Measurements from ENCODE around the gene ETV6. TPM values are rescaled to one million over a fixed set of nuclear protein-coding genes. Genes with fewer than 3 reads are reported as not detected.

ETV6 gene
- total RNA-seq, 1 donor from 2014 or later = 33.4 TPM

GRCh38 chr12:11697131-11697530 lies 47.7 kb downstream of the ETV6 start:
- peaks cover 46% of the 10 kb centered on the region for H3K4me1 Mint-ChIP-seq (ENCODE audit: low read depth)
- no peaks in the 10 kb centered on the region for H3K9me3 Mint-ChIP-seq (ENCODE audit: low read depth)
- H3K4me3 Mint-ChIP-seq (ENCODE audit: unreplicated experiment) = no peak overlapping the region
- TF ChIP-seq CTCF (IDR thresholded peaks at IDR 0.05) = no peak
- no peaks in the 10 kb centered on the region for H3K27me3 Mint-ChIP-seq (ENCODE audit: low read depth)
- DNase-seq (ENCODE audit: low spot score) = no peak
- peak overlapping the region; percentile 74 for H3K27ac Mint-ChIP-seq (ENCODE audit: unreplicated experiment)
- H3K36me3 Mint-ChIP-seq (ENCODE audit: low read depth) = peaks cover 1% of the 10 kb centered on the region

GRCh38 chr12:11697670-11698387 lies 48.4 kb downstream of the ETV6 start:
- no peaks in the 10 kb centered on the region for H3K9me3 Mint-ChIP-seq (ENCODE audit: low read depth)
- peaks cover 46% of the 10 kb centered on the region for H3K4me1 Mint-ChIP-seq (ENCODE audit: low read depth)
- TF ChIP-seq CTCF (IDR thresholded peaks at IDR 0.05) = no peak
- no peaks in the 10 kb centered on the region for H3K27me3 Mint-ChIP-seq (ENCODE audit: low read depth)
- H3K4me3 Mint-ChIP-seq (ENCODE audit: unreplicated experiment) = no peak overlapping the region
- H3K36me3 Mint-ChIP-seq (ENCODE audit: low read depth) = no peaks in the 10 kb centered on the region
- peak overlapping the region; percentile 74 for H3K27ac Mint-ChIP-seq (ENCODE audit: unreplicated experiment)
- no peak for DNase-seq (ENCODE audit: low spot score)

- peaks cover 49% of the 10 kb centered on the region for H3K4me1 Mint-ChIP-seq (ENCODE audit: low read depth)
- TF ChIP-seq CTCF (IDR thresholded peaks at IDR 0.05) = no peak
- no peaks in the 10 kb centered on the region for H3K9me3 Mint-ChIP-seq (ENCODE audit: low read depth)
- H3K4me3 Mint-ChIP-seq (ENCODE audit: unreplicated experiment) = no peak overlapping the region
- DNase-seq (ENCODE audit: low spot score) = no peak
- H3K27ac Mint-ChIP-seq (ENCODE audit: unreplicated experiment) = peak overlapping the region; percentile 74
- no peaks in the 10 kb centered on the region for H3K27me3 Mint-ChIP-seq (ENCODE audit: low read depth)
- no peaks in the 10 kb centered on the region for H3K36me3 Mint-ChIP-seq (ENCODE audit: low read depth)
Observed at GRCh38 chr12:11698729-11699128, 49.3 kb downstream of the ETV6 start.

- peaks cover 49% of the 10 kb centered on the region for H3K4me1 Mint-ChIP-seq (ENCODE audit: low read depth)
- no peaks in the 10 kb centered on the region for H3K27me3 Mint-ChIP-seq (ENCODE audit: low read depth)
- H3K36me3 Mint-ChIP-seq (ENCODE audit: low read depth) = peaks cover 2% of the 10 kb centered on the region
- no peak for TF ChIP-seq CTCF (IDR thresholded peaks at IDR 0.05)
- H3K27ac Mint-ChIP-seq (ENCODE audit: unreplicated experiment) = peak overlapping the region; percentile 29
- H3K9me3 Mint-ChIP-seq (ENCODE audit: low read depth) = no peaks in the 10 kb centered on the region
- no peak overlapping the region for H3K4me3 Mint-ChIP-seq (ENCODE audit: unreplicated experiment)
- DNase-seq (ENCODE audit: low spot score) = no peak
Observed at GRCh38 chr12:11701433-11701832, 52.0 kb downstream of the ETV6 start.

- Mint-ChIP-seq H3K36me3 (ENCODE audit: low read depth) (peaks cover 2% of the 10 kb centered on the region), H3K9me3 (ENCODE audit: low read depth) (no peaks in the 10 kb centered on the region), H3K27me3 (ENCODE audit: low read depth) (no peaks in the 10 kb centered on the region), H3K4me3 (ENCODE audit: unreplicated experiment) (no peak overlapping the region), H3K27ac (ENCODE audit: unreplicated experiment) (no peak overlapping the region), H3K4me1 (ENCODE audit: low read depth) (peaks cover 54% of the 10 kb centered on the region)
- no peak for DNase-seq (ENCODE audit: low spot score)
- no peak for TF ChIP-seq CTCF (IDR thresholded peaks at IDR 0.05)
Observed at GRCh38 chr12:11702959-11703358, 53.5 kb downstream of the ETV6 start.
